HG03060 (cell line): ENCODE data around the gene MET.

Experiments used
- ATAC-seq: cut with Tn5 transposase; IDR thresholded peaks from one replicate; pipeline ENCODE4 v1.9.1; 2021; ENCODE audit warnings: low read depth, moderate number of reproducible peaks; ENCODE audit not compliant: unreplicated experiment

MET gene

GRCh38 chr7:116836911-116837310, 164.9 kb downstream of the MET start:
- no peak for ATAC-seq

GRCh38 chr7:116837586-116837985, 165.6 kb downstream of the MET start:
- ATAC-seq = no peak

- no peak for ATAC-seq
Observed at GRCh38 chr7:116840256-116840655, 168.3 kb downstream of the MET start.

GRCh38 chr7:116842371-116842770, 170.4 kb downstream of the MET start:
- ATAC-seq = no peak

GRCh38 chr7:116843378-116843777, 171.4 kb downstream of the MET start:
- no peak for ATAC-seq
